Choroid plexus epithelial cell (primary cell): ENCODE data around the gene NPHS1.

ENCODE experiments used
- DNase-seq: peaks from one replicate; pipeline ENCODE4 v3.0.0-alpha.2; 2010; ENCODE audit warnings: low read depth
- H3K4me3 ChIP-seq: 2 replicates; pipeline ENCODE4 v1.5.1; 2011; ENCODE audit warnings: low read depth, mild to moderate bottlenecking, control low read depth, low read length, moderate library complexity
- CTCF ChIP-seq: conservative IDR thresholded peaks from 2 replicates; pipeline ENCODE4 v1.5.1; 2011; ENCODE audit warnings: low read depth, mild to moderate bottlenecking, control low read depth, inconsistent platforms, low read length, moderate library complexity

The NPHS1 gene

GRCh38 chr19:35816846-35817245 lies 35.5 kb downstream of the NPHS1 start:
- no peak overlapping the region for H3K4me3 ChIP-seq
- DNase-seq: no peak
- no peak for TF ChIP-seq CTCF

- DNase-seq: no peak
- TF ChIP-seq CTCF: no peak
- H3K4me3 ChIP-seq: no peak overlapping the region
Measured at GRCh38 chr19:35816262-35816661, 36.0 kb downstream of the NPHS1 start.

GRCh38 chr19:35813043-35813890 lies 39.0 kb downstream of the NPHS1 start:
- no peak for TF ChIP-seq CTCF

GRCh38 chr19:35812220-35813042 lies 39.9 kb downstream of the NPHS1 start, which contains the start of gene PRODH2:
PRODH2 (minus strand) TSS chr19:35812845; CDS start chr19:35812805, 40 bp downstream.
- H3K4me3 ChIP-seq: no peak within 1 kb of the TSS
- TF ChIP-seq CTCF: no peak
- no peak for DNase-seq

More at GRCh38 chr19:35813043-35813890, 39.0 kb downstream of the NPHS1 start:
- DNase-seq: no peak
- no peak overlapping the region for H3K4me3 ChIP-seq

- no peak for TF ChIP-seq CTCF
- H3K4me3 ChIP-seq: no peak overlapping the region
- no peak for DNase-seq
Measured at GRCh38 chr19:35811317-35812219, 40.7 kb downstream of the NPHS1 start.

GRCh38 chr19:35807633-35808032 lies 44.7 kb downstream of the NPHS1 start:
- no peak for TF ChIP-seq CTCF
- no peak overlapping the region for H3K4me3 ChIP-seq
- DNase-seq: no peak
